Amniotic epithelial cell (primary cell): ENCODE measurements around the gene TNFSF10.
"Not testable (repeated sequence)": the region's sequence is repeated elsewhere in the genome, so short reads cannot be mapped to it uniquely, and the experiment has no call there.

Source experiments
- DNase-seq: peaks from one replicate; pipeline ENCODE4 v3.0.0-alpha.2; 2010; ENCODE audit warnings: low read depth

Gene TNFSF10

DNA sequence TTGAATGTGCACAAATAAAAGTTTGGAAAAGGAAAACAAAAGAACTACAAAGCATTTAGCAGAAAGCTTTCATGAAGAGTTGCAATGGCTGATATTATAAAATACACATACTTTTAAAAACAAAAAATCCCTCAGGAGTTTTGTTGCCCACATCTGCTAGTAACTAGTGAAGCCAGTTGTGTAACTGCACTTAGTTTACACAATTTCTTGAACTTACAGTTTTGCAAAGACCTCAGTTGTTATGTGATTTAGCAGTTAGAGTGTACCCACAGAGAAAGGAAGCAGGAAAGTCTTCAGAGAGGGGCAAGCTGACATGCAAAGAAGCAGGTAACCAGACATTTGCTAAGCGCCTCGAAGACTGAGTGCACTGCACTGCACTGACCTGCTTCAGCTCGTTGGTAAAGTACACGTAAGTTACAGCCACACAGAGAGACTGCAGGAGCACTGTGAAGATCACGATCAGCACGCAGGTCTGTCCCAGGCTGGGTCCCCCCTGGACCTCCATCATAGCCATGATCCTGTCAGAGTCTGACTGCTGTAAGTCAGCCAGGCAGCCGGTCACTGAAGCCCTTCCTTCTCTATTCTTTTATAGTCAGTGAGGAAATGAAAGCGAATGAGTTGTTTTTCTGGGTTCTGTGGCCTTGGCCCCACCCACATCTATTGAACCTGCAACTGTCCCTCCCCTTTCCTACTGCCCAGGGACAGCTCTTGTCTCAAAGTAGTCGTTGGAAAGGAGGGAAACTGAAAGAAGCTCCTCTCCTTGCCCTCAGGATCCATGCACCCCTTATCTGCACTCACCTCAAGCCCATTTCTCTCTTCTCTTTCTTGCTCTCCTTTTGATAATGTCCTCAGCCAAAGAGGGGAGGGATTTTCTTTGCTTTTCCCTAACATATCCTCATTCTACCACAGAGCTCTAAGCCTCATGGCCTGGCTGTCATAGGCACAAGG lies at the start of gene TNFSF10:
TSS of gene TNFSF10 (minus strand) at position 560 of the 948 bp plus-strand sequence. CDS start at position 514, 46 bp downstream.
- peak; percentile 22 for DNase-seq

DNA sequence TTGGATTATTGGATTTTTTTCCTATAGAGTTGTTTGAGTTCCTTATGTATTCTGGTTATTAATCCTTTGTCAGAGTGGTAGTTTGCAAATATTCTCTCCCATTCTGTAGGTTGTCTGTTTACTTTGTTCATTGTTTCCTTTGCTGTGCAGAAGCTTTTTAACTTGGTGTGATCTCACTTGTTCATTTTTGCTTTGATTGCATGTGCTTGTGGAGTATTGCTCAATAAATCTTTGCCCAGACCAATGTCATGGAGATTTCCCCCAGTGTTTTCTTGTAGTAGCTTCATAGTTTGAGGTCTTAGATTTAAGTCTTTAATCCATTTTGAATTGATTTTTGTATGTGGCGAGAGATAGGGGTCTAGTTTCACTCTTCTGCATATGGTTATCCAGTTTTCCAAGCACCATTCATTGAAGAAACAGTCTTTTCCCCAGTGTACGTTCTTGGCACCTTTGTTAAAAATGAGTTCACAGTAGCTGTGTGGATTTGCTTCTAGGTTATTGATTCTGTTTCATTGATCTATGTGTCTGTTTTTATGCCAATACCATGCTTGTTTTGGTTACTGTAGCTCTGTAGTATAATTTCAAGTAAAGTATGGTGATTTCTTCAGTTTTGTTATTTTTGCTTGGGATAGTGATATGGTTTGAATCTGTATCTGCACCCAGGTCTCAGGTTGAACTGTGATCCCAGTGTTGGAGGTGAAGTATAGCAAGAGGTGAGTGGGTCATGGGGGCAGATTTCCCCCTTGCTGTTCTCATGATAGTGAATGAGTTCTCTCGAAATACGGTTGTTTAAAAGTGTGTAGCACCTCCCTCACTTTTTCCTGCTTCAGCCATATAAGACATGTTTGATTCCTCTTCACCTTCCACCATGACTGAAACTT lies 46.1 kb upstream of the TNFSF10 start:
- DNase-seq = no peak

DNA sequence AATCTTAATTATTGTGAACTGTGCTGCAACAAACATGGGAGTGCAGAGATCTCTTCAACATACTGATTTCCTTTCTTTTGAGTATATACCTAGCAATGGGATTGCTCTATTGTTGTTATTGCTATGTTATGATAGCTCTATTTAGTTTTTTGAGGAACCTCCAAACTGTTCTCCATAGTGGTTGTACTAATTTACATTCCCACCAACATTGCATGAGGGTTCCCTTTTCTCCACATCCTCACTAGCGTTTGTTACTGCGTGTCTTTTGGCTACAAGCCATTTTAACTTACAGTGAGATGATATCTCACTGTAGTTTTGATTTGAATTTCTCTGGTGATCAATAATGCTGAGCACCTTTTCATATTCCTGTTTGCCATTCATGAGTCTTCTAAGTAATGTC lies 45.5 kb upstream of the TNFSF10 start:
- no peak for DNase-seq

DNA sequence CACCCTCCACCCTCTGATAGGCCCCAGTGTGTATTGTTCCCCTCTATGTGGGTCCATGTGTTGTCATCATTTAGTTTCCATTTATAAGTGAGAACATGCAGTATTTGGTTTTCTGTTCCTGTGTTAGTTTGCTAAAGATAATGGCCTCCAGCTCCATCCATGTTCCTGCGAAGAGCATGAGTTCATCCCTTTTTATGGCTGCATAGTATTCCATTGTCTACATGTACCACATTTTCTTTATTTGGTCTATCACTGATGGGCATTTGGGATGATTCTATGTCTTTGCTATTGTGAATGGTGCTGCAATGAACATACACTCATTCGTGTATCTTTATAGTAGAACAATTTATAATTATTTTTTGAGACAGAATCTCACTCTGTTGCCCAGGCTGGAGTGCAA lies 43.6 kb upstream of the TNFSF10 start:
- DNase-seq = not testable (repeated sequence)

DNA sequence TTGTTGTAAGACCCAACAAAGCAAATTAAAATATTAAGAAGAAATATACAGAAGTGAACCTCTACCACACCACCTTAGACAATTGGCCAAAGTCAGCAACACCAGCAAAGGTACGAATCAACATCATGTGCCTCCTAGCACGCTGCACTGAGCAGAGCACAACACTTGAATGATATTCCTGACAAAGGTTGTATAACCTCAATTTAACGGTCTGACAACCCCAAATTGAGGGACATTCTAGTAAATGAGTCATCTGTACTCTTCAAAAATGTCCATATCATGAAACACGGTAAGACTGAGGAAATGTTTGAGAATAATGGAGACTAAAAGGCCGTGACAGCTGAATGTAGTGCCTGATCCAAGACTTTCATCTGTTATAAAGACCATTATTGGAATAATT lies 41.3 kb upstream of the TNFSF10 start:
- DNase-seq = no peak

DNA sequence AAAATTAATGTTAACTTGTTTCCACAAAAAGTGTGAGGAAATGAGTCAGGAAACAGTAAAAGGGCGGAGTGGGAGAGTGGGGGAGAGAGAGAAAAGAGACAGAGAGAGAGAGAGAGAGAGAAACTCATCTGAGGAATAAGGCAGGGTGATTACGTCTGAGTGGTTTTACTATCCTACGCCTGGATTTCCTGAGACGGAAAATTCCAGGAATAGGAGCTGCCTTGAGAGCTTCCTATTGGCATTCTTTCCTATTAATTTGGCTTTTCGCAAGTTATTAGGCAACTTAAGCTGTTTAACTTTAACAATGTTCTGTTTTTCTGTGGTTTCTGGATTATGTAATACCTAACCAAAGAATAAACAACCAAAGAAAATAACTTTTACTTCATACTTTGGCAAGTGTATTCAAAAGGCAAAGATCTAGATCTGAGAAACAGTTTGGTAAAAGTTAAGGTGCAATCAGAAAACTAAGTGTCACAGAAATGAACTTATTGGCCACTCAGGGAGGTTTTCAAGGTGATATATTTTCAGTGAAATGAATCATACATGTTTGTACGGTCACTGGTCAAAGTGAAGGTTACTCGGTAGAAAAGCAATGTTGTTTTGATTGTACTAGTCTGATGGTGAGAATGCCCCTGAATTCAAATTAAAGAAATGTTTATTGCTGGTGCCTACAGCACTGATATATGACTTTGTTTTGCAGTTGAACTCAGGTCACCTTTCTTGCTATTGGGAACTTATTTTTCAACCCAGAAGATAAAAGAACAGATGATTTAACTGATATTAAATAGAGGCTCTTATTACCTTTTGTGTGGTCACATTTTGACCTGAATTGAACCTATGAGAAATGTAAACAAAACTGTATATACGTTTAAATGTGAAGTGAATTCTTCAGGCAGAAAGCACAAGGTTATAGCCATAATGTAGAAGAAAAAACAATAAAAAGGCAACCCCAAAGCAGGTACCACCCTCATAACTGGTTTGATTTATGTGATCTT lies 39.9 kb upstream of the TNFSF10 start:
- DNase-seq = peak; percentile 100

DNA sequence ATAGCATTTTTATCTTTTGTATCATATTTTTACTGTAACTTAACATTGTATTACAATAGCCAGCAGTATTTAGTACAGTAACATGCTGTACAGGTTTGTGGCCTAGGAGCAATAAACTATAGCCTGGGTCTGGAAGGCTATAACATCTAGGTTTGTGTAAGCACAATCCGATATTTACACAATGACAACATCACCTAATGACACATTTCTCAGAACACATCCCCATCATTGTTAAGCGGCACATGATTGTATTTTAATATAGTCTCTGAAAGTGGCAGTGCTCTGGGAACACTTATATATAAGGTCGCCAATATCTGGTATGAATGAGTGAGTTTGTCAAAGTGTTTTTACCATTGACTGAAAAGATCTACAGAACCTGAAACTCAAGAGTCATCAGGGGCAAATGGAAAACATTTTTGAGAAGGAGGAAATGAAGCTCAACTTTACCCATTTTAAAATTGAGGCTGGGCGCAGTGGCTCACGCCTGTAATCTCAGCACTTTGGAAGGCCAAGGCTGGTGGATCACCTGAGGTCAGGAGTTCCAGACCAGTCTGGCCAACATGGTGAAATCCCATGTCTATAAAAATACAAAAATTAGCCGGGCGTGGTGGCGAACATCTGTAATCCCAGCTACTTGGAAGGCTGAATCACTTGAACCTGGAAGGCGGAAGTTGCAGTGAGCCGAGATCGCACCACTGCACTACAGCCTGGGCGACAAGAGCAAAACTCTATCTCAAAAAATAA lies 38.8 kb upstream of the TNFSF10 start:
- DNase-seq = no peak

DNA sequence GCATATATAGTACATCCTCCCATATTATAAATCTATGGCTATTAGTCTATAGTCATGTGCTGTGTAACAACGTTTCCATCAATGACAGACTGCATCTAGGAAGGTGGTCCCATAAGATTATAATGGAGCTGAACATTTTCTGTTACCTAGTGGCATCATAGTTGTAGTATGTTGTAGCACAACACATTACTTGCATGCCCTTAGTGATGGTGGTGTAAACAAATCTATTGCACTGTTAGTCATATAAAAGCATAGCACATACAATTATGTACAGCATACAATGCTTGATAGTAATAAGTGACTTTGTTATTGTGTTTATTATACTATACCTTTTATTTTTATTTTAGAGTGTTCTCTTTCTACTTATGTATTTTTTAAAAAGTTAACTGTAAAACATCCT lies 37.4 kb upstream of the TNFSF10 start:
- no peak for DNase-seq

DNA sequence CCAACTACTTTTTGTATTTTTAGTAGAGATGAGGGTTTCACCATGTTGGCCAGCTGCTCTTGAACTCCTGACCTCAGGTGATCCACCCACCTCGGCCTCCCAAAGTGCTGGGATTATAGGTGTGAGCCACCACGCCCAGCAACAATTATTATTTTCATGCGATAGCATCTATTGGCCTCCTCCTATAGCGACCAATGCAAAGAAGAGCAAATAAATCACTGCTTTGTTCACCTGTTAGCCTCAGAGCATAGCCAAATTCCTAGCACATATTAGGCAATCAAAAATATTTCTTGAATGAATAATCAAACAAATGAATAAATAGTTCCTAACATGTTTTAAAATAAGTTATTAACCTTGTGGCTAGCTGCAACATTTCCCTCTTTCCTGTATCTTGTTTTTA lies 36.8 kb upstream of the TNFSF10 start:
- peak; percentile 36 for DNase-seq

DNA sequence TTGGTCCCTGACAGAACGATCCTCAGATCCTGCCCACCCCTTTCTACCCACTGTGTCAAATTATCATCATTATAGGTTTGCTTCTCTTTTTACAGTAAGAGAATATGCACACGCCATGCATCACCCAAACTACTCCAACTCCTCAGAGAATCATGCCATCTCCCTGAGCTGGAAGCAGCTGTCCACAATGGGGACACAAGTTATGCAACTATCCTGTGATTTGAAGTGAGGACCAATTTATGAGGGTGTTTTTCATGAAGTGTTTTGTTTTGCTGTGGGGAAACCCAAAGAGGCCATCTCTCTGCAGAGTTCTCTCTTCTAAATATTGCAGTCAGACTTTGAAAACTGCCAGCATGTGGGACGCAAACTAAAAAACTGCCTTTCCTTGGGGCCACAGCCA lies 35.8 kb upstream of the TNFSF10 start:
- no peak for DNase-seq

DNA sequence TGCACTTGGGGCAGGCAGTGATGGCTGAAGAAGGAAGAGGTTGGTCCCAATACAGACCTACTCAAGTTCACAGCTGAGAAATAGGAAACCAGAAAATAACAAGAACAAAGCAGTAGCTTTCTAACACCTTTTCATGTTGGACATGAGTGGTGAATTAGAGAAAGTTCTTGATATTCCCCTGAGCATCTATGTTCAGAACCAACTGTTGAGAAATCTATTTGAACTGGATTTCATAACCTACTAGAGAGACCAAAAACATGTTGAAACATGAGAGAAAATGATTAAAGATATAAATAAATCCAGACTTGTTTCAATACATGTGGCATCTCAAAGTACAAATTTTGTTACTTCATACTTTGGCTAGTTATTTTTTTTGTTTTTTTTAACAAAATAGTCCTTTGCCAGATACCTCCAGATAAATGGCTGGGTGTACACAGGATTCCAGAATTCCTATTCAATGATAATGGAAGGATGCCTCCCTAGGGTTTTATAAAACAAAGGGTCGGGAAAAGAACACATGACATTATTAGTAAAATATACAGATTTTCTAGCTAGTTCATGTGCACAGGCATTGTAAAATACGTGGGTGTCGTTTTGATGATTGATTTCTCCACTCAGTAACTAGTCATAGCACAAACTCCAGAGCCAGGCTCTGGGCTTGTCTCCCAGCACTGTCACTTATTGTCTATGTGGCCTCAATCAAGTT lies 34.4 kb upstream of the TNFSF10 start:
- peak; percentile 79 for DNase-seq

DNA sequence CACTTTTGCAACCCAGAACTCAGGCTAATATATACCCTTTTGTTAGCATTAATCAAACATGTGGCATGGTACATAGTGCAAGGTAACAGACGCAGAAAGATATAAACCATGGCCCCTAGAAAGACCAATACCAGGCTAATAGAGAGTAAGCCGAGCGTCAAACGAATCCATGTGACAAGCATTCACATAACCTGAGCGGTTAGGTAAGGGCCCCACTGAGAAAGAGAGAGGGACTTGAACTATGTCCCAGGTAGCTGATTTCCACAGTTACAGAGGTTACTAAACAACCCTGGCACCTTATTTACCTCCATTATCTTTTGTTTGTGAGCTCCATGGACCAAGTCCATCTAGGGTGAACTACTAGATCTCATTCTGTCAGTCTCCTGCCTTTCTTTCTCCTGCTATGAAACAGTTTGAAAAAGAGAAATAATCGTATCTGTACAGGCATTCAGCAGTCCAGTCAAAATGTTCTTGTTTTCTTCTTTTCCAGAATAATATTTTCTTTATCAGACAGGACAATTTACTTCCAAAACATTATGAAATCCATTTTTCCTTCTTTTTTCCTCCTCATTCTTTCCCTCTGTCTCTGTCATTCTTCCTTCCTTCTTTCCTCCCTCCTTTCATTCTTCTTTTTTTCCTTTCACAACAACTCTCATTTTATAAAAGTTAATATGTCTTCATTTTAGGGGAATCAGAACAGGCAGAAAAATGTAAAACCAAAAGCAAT lies 30.5 kb upstream of the TNFSF10 start:
- DNase-seq = no peak

DNA sequence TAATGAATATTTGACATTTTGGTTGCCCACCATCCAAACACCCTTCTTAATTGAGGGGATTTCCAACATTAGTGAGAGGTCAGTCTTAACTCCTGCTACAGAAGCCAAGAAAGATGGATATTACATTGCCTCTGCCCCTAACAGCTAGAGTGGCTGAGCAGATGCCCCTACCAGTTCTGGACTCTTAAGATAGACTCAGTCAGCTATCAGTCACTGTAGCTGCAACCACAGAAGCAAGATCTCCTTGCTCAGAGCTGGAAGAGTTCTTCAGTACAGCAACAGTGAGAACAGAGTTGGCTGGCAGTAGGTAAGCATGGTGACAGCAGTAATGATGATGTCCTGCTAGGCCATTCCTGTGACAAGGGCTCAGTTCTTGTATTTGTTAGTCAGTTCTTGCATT lies 29.4 kb upstream of the TNFSF10 start:
- no peak for DNase-seq

DNA sequence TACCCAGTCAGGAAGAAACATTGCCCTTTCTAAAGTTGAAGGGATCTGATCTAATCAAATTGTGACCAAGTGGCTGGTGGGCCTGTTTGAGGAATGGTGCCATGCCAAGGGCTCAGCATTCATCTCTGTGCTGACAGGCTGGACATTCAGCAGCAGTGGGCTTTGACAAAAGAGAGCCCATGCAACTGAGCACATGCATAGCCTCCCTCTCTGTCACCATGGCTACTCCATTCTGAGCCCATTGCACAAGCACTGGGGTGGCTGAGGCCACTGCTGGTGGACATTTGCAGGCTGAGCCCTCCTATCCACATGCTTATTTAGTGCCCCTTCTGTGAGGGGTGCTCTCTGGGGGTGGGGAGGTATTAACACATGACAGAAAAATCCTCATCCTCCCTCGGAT lies 28.6 kb upstream of the TNFSF10 start:
- no peak for DNase-seq

DNA sequence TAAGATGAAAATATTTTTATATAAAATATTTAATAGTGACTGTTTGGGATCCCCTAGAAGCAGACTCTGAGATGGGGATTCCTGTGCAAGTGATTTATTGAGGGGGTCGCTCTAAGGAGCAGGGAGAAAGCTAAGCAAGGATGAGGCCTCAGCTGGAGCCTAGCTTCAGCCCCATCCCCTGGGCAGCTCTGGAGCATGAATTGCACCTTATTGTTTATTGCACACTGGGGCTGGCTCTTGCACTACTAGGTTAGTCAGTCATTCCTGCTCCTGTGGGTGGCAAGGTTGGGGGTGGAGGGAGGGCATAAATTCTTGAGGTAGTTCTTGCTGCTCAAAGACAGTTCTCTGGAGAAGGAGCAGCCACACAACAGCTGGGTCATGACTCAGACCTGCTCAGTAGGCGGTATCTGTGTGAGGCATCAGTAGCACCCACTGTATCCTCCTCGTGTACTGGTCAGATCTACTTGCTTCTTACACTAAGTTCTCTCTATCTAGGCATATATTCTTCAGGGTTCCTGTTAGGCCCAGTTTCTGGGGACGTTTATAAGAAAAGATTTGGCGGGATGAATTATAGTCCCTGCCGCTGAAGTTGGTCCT lies 27.2 kb upstream of the TNFSF10 start:
- peak; percentile 99 for DNase-seq

DNA sequence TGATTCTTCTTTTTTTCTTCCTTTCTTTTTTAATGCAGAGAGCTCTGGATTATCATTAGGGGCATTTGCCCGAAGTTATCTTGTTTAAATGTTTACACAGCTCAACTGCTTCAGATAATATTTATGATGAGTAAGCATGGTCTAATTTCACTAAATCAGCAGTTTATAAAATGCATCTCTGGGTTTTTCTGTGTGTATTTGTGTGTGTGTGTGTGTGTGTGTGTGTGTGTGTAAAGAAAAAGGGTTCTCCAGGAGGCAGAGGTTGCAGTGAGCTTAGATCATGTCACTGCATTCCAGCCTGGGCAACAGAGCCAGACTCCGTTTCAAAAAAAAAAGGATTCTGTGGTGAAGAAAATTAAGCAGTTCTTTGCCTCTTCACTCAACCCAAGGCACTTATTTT lies 25.9 kb upstream of the TNFSF10 start:
- peak; percentile 55 for DNase-seq

DNA sequence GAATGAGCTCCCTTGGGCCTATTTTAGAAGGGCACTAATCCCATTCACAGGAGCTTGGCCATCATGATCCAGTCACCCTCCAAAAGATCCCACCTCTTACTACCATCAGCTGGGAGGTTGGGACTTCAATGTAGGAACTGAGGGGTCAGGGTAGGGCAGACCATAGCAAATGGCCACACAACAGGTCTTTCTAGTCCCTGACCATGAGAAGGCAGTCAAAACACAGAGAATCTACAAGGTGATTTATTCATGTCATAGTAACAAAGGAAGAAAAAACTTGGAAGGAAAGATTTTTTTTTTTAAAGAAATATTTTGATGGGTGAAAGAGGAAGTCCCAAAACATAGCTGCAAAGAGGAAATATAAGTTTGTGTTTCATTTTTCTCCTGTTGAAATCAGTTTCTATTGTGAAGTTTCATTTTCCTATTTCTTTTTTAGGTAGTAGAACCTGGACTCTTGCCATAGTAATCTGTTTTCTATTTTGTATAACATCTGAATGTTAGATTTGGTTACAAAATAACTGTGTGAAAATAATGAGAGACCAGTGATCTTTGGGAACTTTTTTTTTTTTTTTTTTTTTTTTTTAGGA lies 23.5 kb upstream of the TNFSF10 start:
- DNase-seq = no peak

DNA sequence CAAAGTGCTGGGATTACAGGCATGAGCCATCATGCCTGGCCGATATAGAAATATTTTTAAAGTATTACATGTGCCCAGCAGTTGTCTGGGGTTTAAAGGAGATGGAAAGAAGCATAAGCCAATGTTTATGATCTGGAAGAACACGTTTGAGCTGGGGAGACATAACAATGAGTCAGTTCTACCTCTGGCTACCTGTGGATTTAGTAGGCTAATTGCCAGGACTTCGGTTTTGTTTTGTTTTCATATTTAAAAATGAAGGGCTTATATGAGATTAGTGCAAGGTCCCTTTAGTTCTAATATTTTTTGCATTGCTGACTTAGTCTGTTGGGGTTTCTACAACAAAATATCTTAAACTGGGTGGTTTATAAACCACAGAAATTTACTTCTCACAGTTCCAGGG lies 22.9 kb upstream of the TNFSF10 start:
- peak; percentile 19 for DNase-seq

DNA sequence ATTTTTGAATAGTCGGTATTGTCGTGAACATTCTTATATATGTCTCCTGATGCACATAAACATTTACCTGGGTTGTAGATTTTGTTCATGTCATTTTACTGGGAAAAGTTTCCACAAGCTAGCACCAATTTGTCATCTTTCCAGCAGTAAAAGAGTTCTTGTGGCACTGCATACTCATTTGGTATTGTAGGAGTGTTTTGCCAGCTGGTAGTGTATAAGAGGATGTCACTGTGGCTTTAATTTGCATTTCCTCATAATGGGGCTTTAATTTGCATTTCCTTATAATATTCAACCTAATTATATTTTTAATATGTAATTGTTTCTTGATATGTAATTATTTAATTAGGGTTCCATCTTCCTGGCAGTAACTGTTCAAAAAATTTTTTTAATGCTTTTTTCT lies 21.2 kb upstream of the TNFSF10 start:
- DNase-seq = no peak
